Stomach smooth muscle (tissue), 2 donors: Measurements from ENCODE around the gene EIF4A2.
"Not testable (repeated sequence)": the region's sequence is repeated elsewhere in the genome, so short reads cannot be mapped to it uniquely, and the experiment has no call there.

ENCODE experiments used
- H3K27ac ChIP-seq: one replicate; pipeline ENCODE4 v1.7.0; 2013; ENCODE audit warnings: mild to moderate bottlenecking, low read length, inconsistent platforms
- H3K27me3 ChIP-seq, 2 donors: one replicate each; pipeline ENCODE4 v1.7.0; 2013; ENCODE audit warnings: low read length in 2 of 2; ENCODE audit not compliant: insufficient read depth in 2 of 2, control insufficient read depth in 1 of 2
- H3K36me3 ChIP-seq, 2 donors: one replicate each; pipeline ENCODE4 v1.7.0; 2013; ENCODE audit warnings: low read length in 2 of 2; ENCODE audit not compliant: control insufficient read depth in 2 of 2, insufficient read depth in 2 of 2
- H3K4me1 ChIP-seq: one replicate; pipeline ENCODE4 v1.7.0; 2013; ENCODE audit warnings: low read length; ENCODE audit not compliant: control insufficient read depth, insufficient read depth
- H3K4me3 ChIP-seq, 2 donors: one replicate each; pipeline ENCODE4 v1.7.0; 2013; ENCODE audit warnings: low read length in 2 of 2
- H3K9ac ChIP-seq, 2 donors: one replicate each; pipeline ENCODE4 v1.7.0; 2013; ENCODE audit warnings: low read length in 2 of 2, mild to moderate bottlenecking in 1 of 2
- H3K9me3 ChIP-seq, 2 donors: one replicate each; pipeline ENCODE4 v1.7.0; 2013; ENCODE audit warnings: low read length in 2 of 2; ENCODE audit not compliant: control insufficient read depth in 2 of 2
- donor health status: healthy.
- donor health status: Pancreatic carcinoma.

Gene EIF4A2

GRCh38 chr3:186821429-186822387 lies 38.3 kb downstream of the EIF4A2 start:
- H3K36me3 ChIP-seq, result no peaks in the 10 kb centered on the region

GRCh38 chr3:186822388-186822759 lies 39.0 kb downstream of the EIF4A2 start:
- not testable (repeated sequence) for H3K4me1 ChIP-seq, H3K4me3 ChIP-seq, H3K27ac ChIP-seq, H3K9me3 ChIP-seq, H3K9ac ChIP-seq, H3K36me3 ChIP-seq
- peaks cover 15 to 22% of the 10 kb centered on the region in 2 donors for H3K27me3 ChIP-seq

More at GRCh38 chr3:186821429-186822387, 38.3 kb downstream of the EIF4A2 start:
- H3K27me3 ChIP-seq, result peaks cover 15 to 22% of the 10 kb centered on the region in 2 donors
- no peak overlapping the region for H3K27ac ChIP-seq
- no peaks in the 10 kb centered on the region for H3K9me3 ChIP-seq
- no peak overlapping the region for H3K9ac ChIP-seq
- H3K4me3 ChIP-seq, result no peak overlapping the region
- peaks cover 2% of the 10 kb centered on the region for H3K4me1 ChIP-seq

GRCh38 chr3:186823386-186823785 lies 40.0 kb downstream of the EIF4A2 start:
- Histone ChIP-seq H3K4me3 (no peak overlapping the region), H3K4me1 (peaks cover 10% of the 10 kb centered on the region), H3K36me3 (no peaks in the 10 kb centered on the region), H3K9ac (no peak overlapping the region), H3K27ac (no peak overlapping the region), H3K27me3 (peaks cover 18 to 24% of the 10 kb centered on the region in 2 donors), H3K9me3 (no peaks in the 10 kb centered on the region)

- H3K4me3 ChIP-seq, result no peak overlapping the region
- H3K36me3 ChIP-seq, result no peaks in the 10 kb centered on the region
- H3K27ac ChIP-seq, result no peak overlapping the region
- peaks cover 10% of the 10 kb centered on the region for H3K4me1 ChIP-seq
- H3K27me3 ChIP-seq, result peaks cover 24 to 25% of the 10 kb centered on the region in 2 donors
- no peaks in the 10 kb centered on the region for H3K9me3 ChIP-seq
- H3K9ac ChIP-seq, result no peak overlapping the region
Measured at GRCh38 chr3:186824430-186825139, 41.2 kb downstream of the EIF4A2 start.

GRCh38 chr3:186825294-186825821 lies 42.0 kb downstream of the EIF4A2 start:
- Histone ChIP-seq H3K9ac (no peak overlapping the region), H3K27ac (no peak overlapping the region), H3K9me3 (no peaks in the 10 kb centered on the region), H3K4me1 (peaks cover 10% of the 10 kb centered on the region), H3K27me3 (peaks cover 32% of the 10 kb centered on the region in 2 donors), H3K4me3 (no peak overlapping the region), H3K36me3 (no peaks in the 10 kb centered on the region)

GRCh38 chr3:186825872-186826409 lies 42.6 kb downstream of the EIF4A2 start:
- H3K9ac ChIP-seq, result no peak overlapping the region
- no peak overlapping the region for H3K27ac ChIP-seq
- no peaks in the 10 kb centered on the region for H3K36me3 ChIP-seq
- H3K4me1 ChIP-seq, result peaks cover 10% of the 10 kb centered on the region
- peaks cover 32 to 36% of the 10 kb centered on the region in 2 donors for H3K27me3 ChIP-seq
- no peak overlapping the region for H3K4me3 ChIP-seq
- no peaks in the 10 kb centered on the region for H3K9me3 ChIP-seq

- Histone ChIP-seq H3K27me3 (peaks cover 34 to 38% of the 10 kb centered on the region in 2 donors), H3K4me1 (peaks cover 10% of the 10 kb centered on the region), H3K9me3 (no peaks in the 10 kb centered on the region), H3K36me3 (no peaks in the 10 kb centered on the region), H3K4me3 (peak overlapping the region in 1 of 2 donors; percentile 44), H3K27ac (no peak overlapping the region), H3K9ac (no peak overlapping the region)
Measured at GRCh38 chr3:186826410-186826975, 43.1 kb downstream of the EIF4A2 start.

GRCh38 chr3:186826976-186827857 lies 43.8 kb downstream of the EIF4A2 start:
- Histone ChIP-seq H3K27me3 (peaks cover 39 to 43% of the 10 kb centered on the region in 2 donors), H3K4me1 (peaks cover 10% of the 10 kb centered on the region), H3K4me3 (peak overlapping the region; percentile 58 to 73), H3K36me3 (no peaks in the 10 kb centered on the region), H3K27ac (no peak overlapping the region), H3K9me3 (no peaks in the 10 kb centered on the region), H3K9ac (peak overlapping the region in 1 of 2 donors; percentile 52)

- Histone ChIP-seq H3K9me3 (no peaks in the 10 kb centered on the region), H3K27me3 (peaks cover 39 to 46% of the 10 kb centered on the region in 2 donors), H3K27ac (no peak overlapping the region), H3K4me3 (no peak overlapping the region), H3K9ac (no peak overlapping the region), H3K36me3 (no peaks in the 10 kb centered on the region), H3K4me1 (peaks cover 10% of the 10 kb centered on the region)
Measured at GRCh38 chr3:186828340-186828739, 45.0 kb downstream of the EIF4A2 start.
